CD4-positive, alpha-beta T cell treated with Interleukin-1 beta for 1 hour (primary cell): ENCODE results near the gene CHD9.
"Not testable (repeated sequence)": the region's sequence is repeated elsewhere in the genome, so short reads cannot be mapped to it uniquely, and the experiment has no call there.

Source experiments
- DNase-seq, 2 donors: peaks; one replicate each; pipeline ENCODE4 v3.0.0-alpha.2; 2020 to 2022

Gene CHD9

GRCh38 chr16:53047515-53047914, 7.3 kb upstream of the CHD9 start:
- not testable (repeated sequence) for DNase-seq

GRCh38 chr16:53048139-53048915, 6.5 kb upstream of the CHD9 start:
- no peak for DNase-seq

- DNase-seq, result not testable (repeated sequence)
These were observed 3.5 kb upstream of the CHD9 start for GRCh38 chr16:53051255-53051654.

GRCh38 chr16:53052519-53053501, 2.0 kb upstream of the CHD9 start, which contains the start of gene CHD9NB:
CHD9NB (minus strand) TSS chr16:53052897; CDS start chr16:53044158, 8,739 bp downstream.
- DNase-seq, result no peak

- DNase-seq, result no peak
These were observed 673 bp upstream of the CHD9 start for GRCh38 chr16:53053967-53054669.

- DNase-seq, result peak in 1 of 2 donors; percentile 9
These were observed 975 bp downstream of the CHD9 start for GRCh38 chr16:53055541-53056391.

- no peak for DNase-seq
These were observed 1.6 kb downstream of the CHD9 start for GRCh38 chr16:53056392-53056881.

GRCh38 chr16:53057658-53058057, 2.9 kb downstream of the CHD9 start:
- DNase-seq, result no peak

GRCh38 chr16:53058441-53058840, 3.6 kb downstream of the CHD9 start:
- no peak for DNase-seq

GRCh38 chr16:53058882-53059281, 4.1 kb downstream of the CHD9 start:
- DNase-seq, result no peak

- DNase-seq, result no peak
These were observed 4.9 kb downstream of the CHD9 start for GRCh38 chr16:53059672-53060071.

- no peak for DNase-seq
These were observed 6.5 kb downstream of the CHD9 start for GRCh38 chr16:53061256-53061655.

- DNase-seq, result peak in 1 of 2 donors; percentile 62
These were observed 6.9 kb downstream of the CHD9 start for GRCh38 chr16:53061701-53062159.

GRCh38 chr16:53064081-53064578, 9.3 kb downstream of the CHD9 start:
- no peak for DNase-seq

GRCh38 chr16:53065461-53066061, 10.8 kb downstream of the CHD9 start:
- DNase-seq, result no peak

- DNase-seq, result no peak
These were observed 12.9 kb downstream of the CHD9 start for GRCh38 chr16:53067675-53068074.

GRCh38 chr16:53068423-53068833, 13.6 kb downstream of the CHD9 start:
- DNase-seq, result peak in 1 of 2 donors; percentile 30

- no peak for DNase-seq
These were observed 15.0 kb downstream of the CHD9 start for GRCh38 chr16:53069772-53070171.

- DNase-seq, result no peak
These were observed 17.0 kb downstream of the CHD9 start for GRCh38 chr16:53071748-53072301.

- no peak for DNase-seq
These were observed 18.2 kb downstream of the CHD9 start for GRCh38 chr16:53073022-53073421.

GRCh38 chr16:53074296-53074695, 19.5 kb downstream of the CHD9 start:
- not testable (repeated sequence) for DNase-seq
